NB4 (cell line): ENCODE data around the gene SPPL2B.
A peak's percentile ranks its signal among the peaks of the same experiment; 100 is the strongest.
"Not testable (repeated sequence)": the region's sequence is repeated elsewhere in the genome, so short reads cannot be mapped to it uniquely, and the experiment has no call there.

Experiments
- DNase-seq: peaks from one replicate; pipeline ENCODE4 v3.0.0; 2010; ENCODE audit warnings: low read depth
- H3K4me3 ChIP-seq: one replicate; pipeline ENCODE4 v1.5.1; 2011; ENCODE audit warnings: mild to moderate bottlenecking, low read depth, low read length, moderate library complexity
- CTCF ChIP-seq: IDR thresholded peaks from one replicate; pipeline ENCODE4 v1.5.1; 2012; ENCODE audit warnings: low read depth, low read length
- MAX ChIP-seq: IDR thresholded peaks from 2 replicates; pipeline ENCODE4 v1.6.1; 2011; ENCODE audit warnings: low read depth, low read length
- MYC ChIP-seq: IDR thresholded peaks from 2 replicates; pipeline ENCODE4 v1.6.1; 2011; ENCODE audit warnings: low read depth, low read length
- POLR2A ChIP-seq: IDR thresholded peaks from 2 replicates; pipeline ENCODE4 v1.6.1; 2011; ENCODE audit warnings: mild to moderate bottlenecking; ENCODE audit not compliant: insufficient read length; ENCODE audit errors: extremely low read depth

Gene SPPL2B

GRCh38 chr19:2328401-2329148 lies at the start of gene SPPL2B, which contains the start of gene LSM7:
Gene SPPL2B (plus strand): TSS chr19:2328684. CDS start chr19:2328710, 26 bp downstream.
Gene LSM7 (minus strand): TSS chr19:2328586. CDS start chr19:2328566, 20 bp downstream.
- peak; percentile 81 for TF ChIP-seq MAX
- peak; percentile 91 for TF ChIP-seq MYC
- no peak for TF ChIP-seq CTCF
- peak; percentile 71 for TF ChIP-seq POLR2A
- peak within 1 kb of the TSS; percentile 85 for H3K4me3 ChIP-seq
- peak; percentile 86 for DNase-seq

GRCh38 chr19:2280633-2281264 lies 47.7 kb upstream of the SPPL2B start:
- TF ChIP-seq MAX (no peak), MYC (no peak), POLR2A (no peak), CTCF (no peak)
- DNase-seq, result no peak
- H3K4me3 ChIP-seq, result no peak overlapping the region

- not testable (repeated sequence) for DNase-seq, H3K4me3 ChIP-seq
These were observed 47.0 kb upstream of the SPPL2B start for GRCh38 chr19:2281265-2282061.

GRCh38 chr19:2282062-2282861 lies 46.2 kb upstream of the SPPL2B start, which contains the start of gene PEAK3:
Gene PEAK3 (minus strand): TSS chr19:2282175. CDS start chr19:2280931, 1,244 bp downstream.
- peak within 1 kb of the TSS; percentile 16 for H3K4me3 ChIP-seq
- DNase-seq, result peak; percentile 91
- TF ChIP-seq POLR2A (no peak), MYC (no peak), CTCF (no peak), MAX (no peak)

GRCh38 chr19:2282862-2283237 lies 45.6 kb upstream of the SPPL2B start:
- TF ChIP-seq CTCF, result no peak
- no peak for TF ChIP-seq POLR2A
- no peak for TF ChIP-seq MAX
- TF ChIP-seq MYC, result no peak
- H3K4me3 ChIP-seq, result no peak overlapping the region
- DNase-seq, result no peak
